PC-3 (cell line): ENCODE results near the gene MLPH. TPM values are rescaled to one million over a fixed set of nuclear protein-coding genes. Genes with fewer than 3 reads are reported as not detected.

ENCODE experiments used
- ATAC-seq: fragments of 200-7000 bp; cut with Tn5 transposase; 2 replicates; pipeline ENCODE4 v1.9.1; 2020; ENCODE audit warnings: mild to moderate bottlenecking, moderate library complexity
- BruUV-seq: library from RNA; stranded (reverse); fragments of 400-500 nt; replicated peaks from 2 replicates; lab custom pipeline; 2021; lab: Mats Ljungman, UMichigan
- CTCF ChIA-PET: fragments of 300-600 bp; sonication (Branson Sonifier 250); formaldehyde crosslinking; loops from one replicate; lab custom pipeline; 2022; ENCODE audit warnings: antibody characterized with exemption; lab: Charles Lee
- POLR2A ChIA-PET: fragments of 300-600 bp; sonication (Branson Sonifier 250); formaldehyde crosslinking; loops from one replicate; lab custom pipeline; 2022; ENCODE audit warnings: antibody characterized with exemption; ENCODE audit not compliant: unreplicated experiment; lab: Charles Lee
- DNase-seq: peaks from one replicate; pipeline ENCODE4 v3.0.0-alpha.2; 2015
- H2AFZ ChIP-seq: fragments of 300-600 bp; sonication (generic); 2 replicates; pipeline ENCODE4 v1.6.0; 2016; ENCODE audit warnings: antibody characterized with exemption, low read length
- H3F3A ChIP-seq: fragments of 300-600 bp; sonication (generic); one replicate; pipeline ENCODE4 v1.6.0; 2017; ENCODE audit warnings: antibody characterized with exemption, low read length, control low read depth, mild to moderate bottlenecking; ENCODE audit not compliant: unreplicated experiment
- H3K27ac ChIP-seq: fragments of 300-600 bp; sonication (generic); 2 replicates; pipeline ENCODE4 v1.5.1; 2016; ENCODE audit warnings: mild to moderate bottlenecking, low read length
- H3K27me3 ChIP-seq: fragments of 300-600 bp; sonication (generic); 2 replicates; pipeline ENCODE4 v1.6.1; 2016; ENCODE audit warnings: low read length, mixed read lengths
- H3K36me3 ChIP-seq: fragments of 300-600 bp; sonication (generic); 2 replicates; pipeline ENCODE4 v1.6.1; 2016; ENCODE audit warnings: low read depth, mixed run types, low read length, mixed read lengths
- H3K4me1 ChIP-seq: fragments of 300-600 bp; sonication (generic); 2 replicates; pipeline ENCODE4 v1.5.1; 2016; ENCODE audit warnings: low read length; ENCODE audit not compliant: insufficient read depth
- H3K4me2 ChIP-seq: fragments of 300-600 bp; sonication (generic); 2 replicates; pipeline ENCODE4 v1.6.0; 2016; ENCODE audit warnings: low read length
- H3K4me3 ChIP-seq: fragments of 300-600 bp; sonication (generic); 2 replicates; pipeline ENCODE4 v1.5.1; 2016; ENCODE audit warnings: mild to moderate bottlenecking, low read length, mixed read lengths
- H3K79me2 ChIP-seq: fragments of 300-600 bp; sonication (generic); 2 replicates; pipeline ENCODE4 v1.6.1; 2017; ENCODE audit warnings: low read length, mixed read lengths
- H3K9ac ChIP-seq: fragments of 300-600 bp; sonication (generic); 2 replicates; pipeline ENCODE4 v1.6.0; 2016; ENCODE audit warnings: mild to moderate bottlenecking, low read length
- H3K9me2 ChIP-seq: fragments of 300-600 bp; sonication (generic); replicated peaks from 2 replicates; pipeline ENCODE4 v1.6.1; 2016; ENCODE audit warnings: mixed run types, low read length, mixed read lengths
- H3K9me3 ChIP-seq: fragments of 300-600 bp; sonication (generic); 2 replicates; pipeline ENCODE4 v1.6.1; 2016; ENCODE audit warnings: low read length, mixed read lengths
- H4K20me1 ChIP-seq: fragments of 300-600 bp; sonication (generic); 2 replicates; pipeline ENCODE4 v1.6.1; 2016; ENCODE audit warnings: low read length, mixed read lengths
- CTCF ChIP-seq: fragments of 300-600 bp; sonication (generic); conservative IDR thresholded peaks from 2 replicates; pipeline ENCODE4 v1.5.1; 2017; ENCODE audit warnings: antibody characterized with exemption, low read depth, mild to moderate bottlenecking, low read length
- EZH2 ChIP-seq: fragments of 300-600 bp; sonication (generic); IDR thresholded peaks from one replicate; pipeline ENCODE4 v1.6.1; 2017; ENCODE audit warnings: antibody characterized with exemption, mild to moderate bottlenecking, low read length; ENCODE audit not compliant: unreplicated experiment
- EZH2phosphoT487 ChIP-seq: fragments of 300-600 bp; sonication (generic); IDR thresholded peaks from 2 replicates; pipeline ENCODE4 v1.6.1; 2018; ENCODE audit warnings: mild to moderate bottlenecking, antibody characterized with exemption, low read length, borderline replicate concordance
- intact Hi-C: fragments of 100-400 bp; cut with micrococcal nuclease; formaldehyde crosslinking; loops from 2 replicates; pipeline ENCODE4 v1.9.0; 2023
- total RNA-seq: library from RNA; depleted of rRNA; stranded (reverse); fragments of >200 nt; gene quantifications from 2 replicates; pipeline ENCODE4 v1.2.3, GENCODE V29; 2014

Gene MLPH
- total RNA-seq, 1 experiment from 2014 or later = 201 TPM

- 0 out of 2 replicates have a peak, but pooled peaks cover 4% of the 10 kb centered on the region for H3K9me3 ChIP-seq
- peak overlapping the region; percentile 92 for H3K4me2 ChIP-seq
- H3K27ac ChIP-seq = peak overlapping the region; percentile 98
- no peaks in the 10 kb centered on the region for H4K20me1 ChIP-seq
- peak; percentile 96 for DNase-seq
- intact Hi-C loops = loop anchor here (1.0 to 5.0 kb wide), 3 partner anchors 13 to 203 kb away; no protein-coding TSS in a partner anchor
- no peak for TF ChIP-seq CTCF
- no peak for TF ChIP-seq EZH2phosphoT487
- no peak for TF ChIP-seq EZH2
- H3K9ac ChIP-seq = peak overlapping the region; percentile 100
- ChIA-PET POLR2A (interaction anchor here (0.6 to 4.5 kb wide), 4 partner anchors 10 to 53 kb away, joined by 4 to 38 read pairs (median 4); no protein-coding TSS in a partner anchor), CTCF (interaction anchor here (1.0 kb wide), 1 partner anchor 11 kb away, joined by 5 read pairs; no protein-coding TSS in a partner anchor)
- H3K9me2 ChIP-seq = no peaks in the 10 kb centered on the region
- H3K36me3 ChIP-seq = peaks cover 37% of the 10 kb centered on the region
- H3K27me3 ChIP-seq = no peaks in the 10 kb centered on the region
- no peak overlapping the region for H2AFZ ChIP-seq
- peak overlapping the region; percentile 92 for H3K4me3 ChIP-seq
- H3K79me2 ChIP-seq = peaks cover 100% of the 10 kb centered on the region
- peaks cover 9% of the 10 kb centered on the region for H3F3A ChIP-seq
- BruUV-seq = TSS peak; percentile 21
- peak; percentile 48 for ATAC-seq
- peaks cover 64% of the 10 kb centered on the region for H3K4me1 ChIP-seq
Observed at GRCh38 chr2:237488901-237489860, 2.1 kb downstream of the MLPH start.

- H2AFZ ChIP-seq = no peak overlapping the region
- TF ChIP-seq EZH2 (no peak), CTCF (no peak), EZH2phosphoT487 (no peak)
- peak overlapping the region; percentile 92 for H3K4me3 ChIP-seq
- H3K27ac ChIP-seq = peak overlapping the region; percentile 98
- H3K9ac ChIP-seq = peak overlapping the region; percentile 100
- peaks cover 9% of the 10 kb centered on the region for H3F3A ChIP-seq
- H3K36me3 ChIP-seq = peaks cover 47% of the 10 kb centered on the region
- peaks cover 100% of the 10 kb centered on the region for H3K79me2 ChIP-seq
- H3K27me3 ChIP-seq = no peaks in the 10 kb centered on the region
- BruUV-seq = no TSS peak
- no peaks in the 10 kb centered on the region for H3K9me2 ChIP-seq
- peak overlapping the region; percentile 92 for H3K4me2 ChIP-seq
- ATAC-seq (no peak), DNase-seq (peak; percentile 94)
- CTCF ChIA-PET = interaction anchor here (0.6 to 1.0 kb wide), 2 partner anchors 10 to 15 kb away, joined by 4 to 5 read pairs; no protein-coding TSS in a partner anchor
- 0 out of 2 replicates have a peak, but pooled peaks cover 4% of the 10 kb centered on the region for H3K9me3 ChIP-seq
- POLR2A ChIA-PET = interaction anchor here (0.6 to 4.5 kb wide), 4 partner anchors 9 to 304 kb away, joined by 4 to 38 read pairs (median 9); no protein-coding TSS in a partner anchor
- H4K20me1 ChIP-seq = no peaks in the 10 kb centered on the region
- peaks cover 55% of the 10 kb centered on the region for H3K4me1 ChIP-seq
- intact Hi-C loops = no loop called here
Observed at GRCh38 chr2:237490009-237490711, 3.1 kb downstream of the MLPH start.
